IPS-15b (cell line): ENCODE data around the gene DOC2A.

Source experiments
- H3K27me3 ChIP-seq: one replicate; pipeline ENCODE4 v1.6.1; 2013; ENCODE audit warnings: low read length; ENCODE audit not compliant: control insufficient read depth, insufficient read depth
- H3K36me3 ChIP-seq: one replicate; pipeline ENCODE4 v1.6.1; 2013; ENCODE audit warnings: low read length; ENCODE audit not compliant: control insufficient read depth, insufficient read depth
- H3K4me1 ChIP-seq: one replicate; pipeline ENCODE4 v1.6.1; 2013; ENCODE audit warnings: mild to moderate bottlenecking, low read length; ENCODE audit not compliant: control insufficient read depth, insufficient read depth
- H3K4me3 ChIP-seq: one replicate; pipeline ENCODE4 v1.5.1; 2013; ENCODE audit warnings: low read depth, low read length
- H3K9ac ChIP-seq: one replicate; pipeline ENCODE4 v1.6.1; 2013; ENCODE audit warnings: low read depth, mild to moderate bottlenecking, low read length
- H3K9me3 ChIP-seq: one replicate; pipeline ENCODE4 v1.6.1; 2013; ENCODE audit warnings: mild to moderate bottlenecking, low read length; ENCODE audit not compliant: control insufficient read depth, insufficient read depth

DOC2A gene

DNA sequence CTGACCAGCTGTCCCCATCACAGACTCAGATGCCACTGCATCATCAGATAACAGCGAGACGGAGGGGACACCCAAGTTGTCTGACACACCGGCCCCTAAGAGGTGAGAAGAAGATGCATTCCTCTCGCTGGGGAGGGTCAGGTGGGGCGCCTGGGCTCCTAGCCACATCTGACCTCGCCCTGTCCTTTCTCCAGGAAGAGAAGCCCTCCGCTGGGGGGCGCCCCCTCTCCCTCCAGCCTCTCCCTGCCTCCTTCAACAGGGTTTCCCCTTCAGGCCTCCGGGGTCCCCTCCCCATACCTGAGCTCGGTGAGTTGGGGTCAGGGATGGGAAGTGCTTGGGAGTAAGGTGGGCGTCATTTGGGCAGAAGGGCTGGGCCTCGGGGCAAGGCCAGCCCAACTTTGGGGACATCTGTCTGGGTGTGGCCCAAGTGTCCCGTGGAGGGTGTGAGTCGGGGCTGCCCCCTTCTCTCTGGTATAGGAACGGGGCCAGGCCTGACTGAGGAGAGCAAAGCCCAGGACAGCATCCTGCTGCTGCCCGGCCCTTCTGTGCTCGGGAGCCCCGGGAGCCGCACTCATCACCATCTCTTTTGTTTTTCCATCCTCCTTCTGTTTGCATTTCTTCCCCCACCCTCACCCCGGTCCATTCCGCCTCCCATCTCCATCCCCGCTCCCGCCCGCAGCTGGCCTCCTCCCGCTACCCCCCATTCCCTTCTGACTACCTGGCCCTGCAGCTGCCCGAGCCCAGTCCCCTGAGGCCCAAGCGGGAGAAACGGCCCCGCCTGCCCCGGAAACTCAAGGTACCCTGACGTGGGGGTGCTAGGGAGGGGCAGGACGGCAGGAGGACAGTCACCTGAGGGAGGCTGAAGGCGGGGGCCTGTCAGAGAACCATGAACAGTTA lies 9.8 kb downstream of the DOC2A start:
- Histone ChIP-seq H3K9ac (no peak overlapping the region), H3K9me3 (no peaks in the 10 kb centered on the region), H3K4me1 (peaks cover 2% of the 10 kb centered on the region), H3K27me3 (no peaks in the 10 kb centered on the region), H3K4me3 (peak overlapping the region; percentile 42), H3K36me3 (peaks cover 30% of the 10 kb centered on the region)

DNA sequence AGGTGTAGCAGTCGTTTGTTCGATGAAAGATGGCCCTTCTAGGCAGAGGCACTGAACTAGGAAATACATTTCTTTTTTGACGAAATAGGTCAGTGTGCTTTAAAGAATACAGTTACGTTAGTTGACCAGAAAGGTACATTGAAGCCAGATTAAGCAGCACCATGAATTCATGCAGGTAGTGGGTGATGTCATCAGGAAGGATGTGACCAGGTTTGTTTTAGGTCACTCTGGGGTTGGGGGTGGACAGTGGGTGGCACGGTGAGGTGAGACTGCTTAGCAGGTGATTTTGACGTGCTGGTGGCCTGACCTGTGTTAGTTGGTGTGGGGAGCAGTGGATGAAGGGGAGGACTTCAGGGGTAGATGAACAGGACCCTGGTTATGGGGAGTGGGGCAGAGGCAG lies 11.2 kb downstream of the DOC2A start:
- Histone ChIP-seq H3K27me3 (no peaks in the 10 kb centered on the region), H3K4me1 (peaks cover 5% of the 10 kb centered on the region), H3K9ac (no peak overlapping the region), H3K9me3 (no peaks in the 10 kb centered on the region), H3K36me3 (peaks cover 26% of the 10 kb centered on the region), H3K4me3 (no peak overlapping the region)

DNA sequence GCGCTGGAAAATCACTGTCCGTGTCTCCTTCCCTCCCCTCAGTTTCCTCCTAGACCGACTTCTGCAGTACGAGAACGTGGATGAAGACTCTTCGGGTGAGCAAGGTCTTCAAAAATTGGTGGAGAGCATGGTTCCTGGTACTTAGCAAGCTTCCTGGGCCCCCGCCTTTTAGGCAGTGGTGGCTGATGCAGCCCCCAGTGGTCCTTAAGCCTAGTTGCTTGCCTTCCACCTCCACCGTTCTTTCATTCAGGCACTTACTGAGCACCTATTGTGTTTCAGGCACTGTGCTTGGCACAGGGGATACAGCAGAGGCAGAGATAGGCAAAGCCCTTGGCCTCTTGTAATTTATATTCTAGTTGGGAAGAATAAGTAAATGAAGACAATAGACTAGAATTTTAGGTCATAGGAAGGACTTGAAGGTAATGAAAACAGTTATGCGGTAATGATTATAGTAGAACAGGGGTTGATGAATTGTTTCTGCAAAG lies 14.0 kb downstream of the DOC2A start:
- Histone ChIP-seq H3K9me3 (no peaks in the 10 kb centered on the region), H3K4me3 (peak overlapping the region; percentile 83), H3K9ac (peak overlapping the region; percentile 83), H3K36me3 (peaks cover 18% of the 10 kb centered on the region), H3K27me3 (no peaks in the 10 kb centered on the region), H3K4me1 (peaks cover 5% of the 10 kb centered on the region)

DNA sequence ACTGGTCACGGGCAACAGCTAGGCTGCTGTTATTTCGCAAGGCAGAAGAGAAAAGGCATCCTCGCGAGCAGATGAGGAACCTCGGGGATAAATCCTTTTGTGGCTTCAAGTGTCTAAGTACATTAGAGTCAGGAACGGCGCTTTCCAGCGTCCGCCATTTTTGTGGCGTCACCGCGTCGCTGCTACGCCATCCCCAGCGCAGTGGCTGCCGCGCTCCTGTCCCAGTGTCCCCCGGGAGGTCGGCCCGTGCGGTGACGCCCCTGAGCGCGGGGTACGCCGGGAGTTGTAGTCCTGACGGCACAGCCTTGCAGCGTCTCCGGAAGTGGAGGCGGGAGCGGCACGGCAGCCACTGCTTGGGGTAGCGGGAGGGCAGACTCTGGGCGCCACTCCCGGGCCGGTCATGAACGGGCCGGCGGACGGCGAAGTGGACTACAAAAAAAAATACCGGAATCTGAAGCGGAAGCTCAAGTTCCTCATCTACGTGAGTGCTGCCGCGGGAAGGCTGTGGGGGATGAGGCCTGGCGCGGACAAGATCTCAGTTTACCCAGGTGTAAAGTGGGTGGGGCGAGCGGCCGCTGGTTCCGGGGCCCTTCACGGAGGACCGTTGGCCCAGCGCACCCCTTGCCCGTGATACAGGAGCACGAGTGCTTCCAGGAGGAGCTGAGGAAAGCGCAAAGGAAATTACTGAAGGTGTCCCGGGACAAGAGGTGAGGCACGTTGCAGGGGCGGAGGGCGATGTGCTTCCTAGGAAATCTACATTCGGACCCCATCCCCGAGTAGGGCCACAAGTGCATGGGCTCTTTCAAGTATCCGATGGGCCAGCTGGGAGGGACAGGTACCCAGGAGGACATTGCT lies 14.7 kb downstream of the DOC2A start, which contains the start of gene INO80E:
INO80E (plus strand) TSS at position 331 of the 855 bp plus-strand sequence; CDS start at position 401, 70 bp downstream.
- H3K36me3 ChIP-seq = peaks cover 20% of the 10 kb centered on the region
- H3K4me3 ChIP-seq = peak within 1 kb of the TSS; percentile 83
- peaks cover 3% of the 10 kb centered on the region for H3K4me1 ChIP-seq
- no peaks in the 10 kb centered on the region for H3K27me3 ChIP-seq
- no peaks in the 10 kb centered on the region for H3K9me3 ChIP-seq
- peak within 1 kb of the TSS; percentile 90 for H3K9ac ChIP-seq

DNA sequence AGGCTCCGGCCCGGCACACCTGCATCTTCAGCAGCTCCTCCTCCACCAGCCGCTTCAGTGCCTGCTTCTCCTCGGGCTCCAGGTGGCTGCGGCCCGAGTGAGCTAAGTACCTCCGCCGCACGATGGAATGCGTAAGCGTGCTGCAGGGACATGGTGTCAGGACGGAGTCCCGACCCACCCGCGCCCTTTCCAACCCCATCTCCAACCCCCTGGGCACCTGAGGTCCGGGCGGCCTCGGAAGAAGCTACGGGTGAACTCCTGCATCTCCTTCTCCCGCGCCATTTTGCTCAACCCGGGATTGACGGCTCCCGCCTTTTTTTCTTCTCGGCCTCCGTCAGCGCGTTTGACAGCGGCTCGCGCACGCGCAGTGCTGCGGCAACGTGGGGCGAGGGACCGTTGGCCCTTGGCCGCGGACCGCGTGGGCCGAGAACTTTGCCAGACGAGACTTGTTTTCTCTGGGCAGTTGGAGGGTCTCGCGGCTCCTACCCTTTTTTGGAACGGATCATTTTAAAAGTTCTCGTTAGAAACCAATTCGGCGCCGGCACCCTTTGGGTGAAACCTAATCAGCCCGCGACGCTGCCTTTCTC lies 15.4 kb downstream of the DOC2A start, which contains the start of gene HIRIP3:
HIRIP3 (minus strand) TSS at position 294 of the 587 bp plus-strand sequence; CDS start at position 282, 12 bp downstream.
- H3K9me3 ChIP-seq = no peaks in the 10 kb centered on the region
- peaks cover 3% of the 10 kb centered on the region for H3K4me1 ChIP-seq
- H3K36me3 ChIP-seq = peaks cover 20% of the 10 kb centered on the region
- no peaks in the 10 kb centered on the region for H3K27me3 ChIP-seq
- H3K4me3 ChIP-seq = peak within 1 kb of the TSS; percentile 83
- H3K9ac ChIP-seq = peak within 1 kb of the TSS; percentile 90

DNA sequence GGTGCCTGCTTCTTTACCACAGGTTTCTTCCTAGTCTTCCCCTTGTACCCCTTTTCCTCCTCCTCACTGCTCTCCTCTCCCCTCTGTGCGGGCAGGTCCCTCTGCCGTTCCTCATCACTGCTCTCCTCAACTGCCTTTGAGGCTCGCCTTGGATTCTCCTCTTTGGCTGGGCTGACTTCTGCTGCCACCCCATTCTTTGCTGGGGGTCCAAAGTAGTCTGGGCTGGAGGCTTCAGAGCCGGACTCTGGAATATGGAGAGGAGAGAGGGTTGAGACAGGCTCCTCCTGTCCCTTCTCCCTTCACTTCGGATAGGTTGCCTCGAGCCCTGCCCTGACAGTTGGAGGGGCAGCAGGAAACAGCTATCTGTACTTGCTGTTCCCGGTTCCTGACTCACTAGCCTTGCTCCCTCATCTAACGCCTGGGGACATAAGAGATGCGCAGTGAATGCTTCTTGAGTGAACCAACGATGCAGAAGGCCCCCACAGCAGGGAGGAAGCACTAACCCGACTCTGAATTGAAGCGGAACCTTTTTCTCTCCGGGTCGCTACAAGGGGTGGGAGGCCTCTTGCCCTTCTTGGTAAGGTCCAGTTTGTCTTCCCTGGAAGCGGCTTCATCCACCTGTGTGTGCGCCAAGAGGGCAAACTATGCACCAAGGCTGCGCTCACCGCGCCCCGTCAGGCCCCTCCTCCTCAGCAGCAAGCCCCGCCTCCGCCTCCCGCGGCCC lies 16.1 kb downstream of the DOC2A start:
- peaks cover 3% of the 10 kb centered on the region for H3K4me1 ChIP-seq
- no peaks in the 10 kb centered on the region for H3K27me3 ChIP-seq
- H3K9ac ChIP-seq = peak overlapping the region; percentile 81
- H3K4me3 ChIP-seq = peak overlapping the region; percentile 83
- H3K36me3 ChIP-seq = peaks cover 20% of the 10 kb centered on the region
- no peaks in the 10 kb centered on the region for H3K9me3 ChIP-seq

DNA sequence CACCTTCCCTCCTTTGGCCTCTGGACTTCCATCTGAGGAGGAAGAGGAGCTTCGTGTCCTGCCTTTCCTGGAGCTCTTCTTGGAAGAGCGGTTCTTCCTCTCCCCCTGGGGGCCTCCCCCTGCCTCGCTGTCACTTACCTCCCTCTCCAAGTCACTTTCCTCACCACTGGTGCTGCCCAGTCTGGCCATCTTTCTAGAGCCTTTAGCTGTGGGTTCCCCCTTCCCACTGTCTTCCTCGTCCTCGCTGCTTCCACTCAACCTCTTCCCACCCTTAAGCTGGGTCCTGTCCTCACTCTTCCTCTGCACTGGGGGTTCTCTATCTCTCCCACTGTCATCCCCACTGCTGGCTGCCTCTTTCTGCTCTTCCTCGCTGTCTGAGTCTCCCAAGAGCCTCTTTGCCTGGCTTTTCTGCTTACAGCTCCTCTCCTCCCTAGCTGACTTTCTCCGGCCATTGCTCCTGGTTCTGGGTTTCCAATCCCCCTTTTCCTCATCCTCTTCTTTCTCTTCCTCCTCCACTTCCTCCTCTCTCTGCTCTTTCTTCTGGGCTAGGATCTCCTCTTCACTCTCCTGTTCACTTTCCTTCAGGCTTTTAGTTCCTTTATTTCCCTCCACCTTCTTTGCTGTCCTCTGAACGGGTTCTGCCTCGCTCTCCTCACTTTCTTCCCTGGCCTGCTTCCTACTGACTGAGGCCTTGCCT lies 16.8 kb downstream of the DOC2A start:
- no peaks in the 10 kb centered on the region for H3K27me3 ChIP-seq
- H3K4me3 ChIP-seq = peak overlapping the region; percentile 83
- peaks cover 3% of the 10 kb centered on the region for H3K4me1 ChIP-seq
- no peaks in the 10 kb centered on the region for H3K9me3 ChIP-seq
- H3K9ac ChIP-seq = no peak overlapping the region
- H3K36me3 ChIP-seq = peaks cover 20% of the 10 kb centered on the region

DNA sequence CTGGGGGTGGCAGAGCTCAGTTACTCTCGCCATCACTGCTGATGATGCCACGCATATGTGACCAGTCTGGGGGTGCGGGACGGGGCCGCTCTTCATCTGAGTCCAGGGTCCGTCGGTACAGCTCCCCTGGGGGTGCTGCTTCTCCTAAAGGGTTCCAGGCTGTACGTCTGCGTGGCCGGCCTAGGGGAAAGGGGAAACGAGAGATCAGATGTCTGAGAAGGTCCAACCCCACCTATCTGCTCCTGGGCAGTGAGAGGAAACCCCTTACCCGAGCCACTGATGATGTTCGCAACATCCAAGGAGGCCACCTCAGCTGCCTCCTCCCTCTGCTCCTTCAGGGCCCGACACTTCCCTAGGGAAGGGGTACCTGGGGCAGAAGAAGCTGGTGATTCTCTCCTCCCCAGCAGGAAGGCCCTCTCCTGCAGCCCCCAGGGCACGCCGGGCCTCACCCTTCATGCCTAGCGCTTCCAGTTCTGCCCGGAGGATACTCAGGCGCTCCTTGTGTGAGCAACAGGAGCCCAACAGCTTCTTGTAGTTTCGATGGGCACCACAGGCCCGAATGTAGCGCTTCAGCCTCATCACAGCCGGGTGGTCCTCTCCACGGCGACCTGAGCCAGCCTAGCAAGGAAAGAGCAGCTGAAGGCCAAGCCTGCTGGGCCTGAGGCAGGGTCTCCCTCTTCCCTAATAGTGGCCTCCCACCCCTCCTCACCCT lies 17.5 kb downstream of the DOC2A start:
- H3K4me1 ChIP-seq = peaks cover 3% of the 10 kb centered on the region
- no peaks in the 10 kb centered on the region for H3K9me3 ChIP-seq
- peaks cover 25% of the 10 kb centered on the region for H3K36me3 ChIP-seq
- H3K4me3 ChIP-seq = no peak overlapping the region
- no peak overlapping the region for H3K9ac ChIP-seq
- H3K27me3 ChIP-seq = no peaks in the 10 kb centered on the region

DNA sequence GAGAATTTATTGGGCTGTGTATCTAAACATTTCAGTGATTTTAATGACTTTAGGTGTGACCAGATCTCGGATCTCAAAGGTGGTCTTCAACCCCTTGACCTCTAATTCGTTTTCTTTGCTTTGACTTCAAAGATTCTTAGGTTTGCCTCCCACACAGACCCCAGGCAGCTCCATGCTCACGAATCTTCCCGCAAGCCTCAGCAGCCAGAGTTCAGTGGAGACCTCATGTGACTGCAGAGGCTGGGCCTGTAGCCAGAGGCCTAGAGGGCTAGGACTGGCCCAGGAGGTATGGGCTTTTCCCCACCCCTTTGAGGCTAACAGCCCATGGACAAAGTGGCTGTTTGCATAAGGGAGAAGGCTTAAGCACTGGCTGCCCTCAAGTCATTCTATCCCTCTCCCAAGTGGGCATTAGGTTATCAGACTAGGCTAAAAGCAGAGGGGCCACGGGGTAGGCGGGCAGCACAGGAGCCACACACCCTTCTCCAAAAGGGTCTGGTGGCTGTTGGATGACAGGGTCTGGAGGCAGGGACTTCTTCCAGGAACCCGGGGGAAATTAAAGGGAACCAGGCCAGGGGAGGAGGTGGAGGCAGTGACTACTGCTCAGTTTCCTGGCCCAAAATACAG lies 18.4 kb downstream of the DOC2A start:
- Histone ChIP-seq H3K36me3 (peaks cover 33% of the 10 kb centered on the region), H3K4me3 (no peak overlapping the region)

DNA sequence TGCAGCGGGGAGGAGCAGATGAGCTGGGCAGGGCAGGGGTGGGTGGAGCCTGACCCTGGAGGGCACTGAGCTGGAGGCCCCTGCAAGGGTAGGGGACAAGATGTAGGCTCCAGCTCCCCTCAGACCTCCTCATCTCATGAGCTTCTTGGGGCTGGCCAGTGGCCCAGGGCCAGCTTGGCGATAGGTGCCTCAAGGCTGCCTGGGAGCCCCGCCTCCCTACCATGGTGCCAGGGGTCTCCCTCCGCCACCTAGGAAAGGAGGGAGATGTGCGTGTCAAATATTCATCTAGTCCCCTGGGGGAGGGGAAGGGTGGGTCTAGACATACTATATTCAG lies 19.3 kb downstream of the DOC2A start:
- no peak overlapping the region for H3K4me3 ChIP-seq
- H3K9me3 ChIP-seq = no peaks in the 10 kb centered on the region
- no peak overlapping the region for H3K9ac ChIP-seq
- no peaks in the 10 kb centered on the region for H3K27me3 ChIP-seq
- H3K36me3 ChIP-seq = peaks cover 37% of the 10 kb centered on the region
- H3K4me1 ChIP-seq = peaks cover 3% of the 10 kb centered on the region

More for the DNA sequence above, 18.4 kb downstream of the DOC2A start:
- Histone ChIP-seq H3K27me3 (no peaks in the 10 kb centered on the region), H3K9me3 (no peaks in the 10 kb centered on the region), H3K4me1 (peaks cover 3% of the 10 kb centered on the region), H3K9ac (no peak overlapping the region)
